ENCODE data around the gene GPD1L. TPM values are rescaled to one million over a fixed set of nuclear protein-coding genes. Genes with fewer than 3 reads are reported as not detected.

GPD1L gene
- polyA plus RNA-seq, 1 experiment = 6.0 TPM

DNA sequence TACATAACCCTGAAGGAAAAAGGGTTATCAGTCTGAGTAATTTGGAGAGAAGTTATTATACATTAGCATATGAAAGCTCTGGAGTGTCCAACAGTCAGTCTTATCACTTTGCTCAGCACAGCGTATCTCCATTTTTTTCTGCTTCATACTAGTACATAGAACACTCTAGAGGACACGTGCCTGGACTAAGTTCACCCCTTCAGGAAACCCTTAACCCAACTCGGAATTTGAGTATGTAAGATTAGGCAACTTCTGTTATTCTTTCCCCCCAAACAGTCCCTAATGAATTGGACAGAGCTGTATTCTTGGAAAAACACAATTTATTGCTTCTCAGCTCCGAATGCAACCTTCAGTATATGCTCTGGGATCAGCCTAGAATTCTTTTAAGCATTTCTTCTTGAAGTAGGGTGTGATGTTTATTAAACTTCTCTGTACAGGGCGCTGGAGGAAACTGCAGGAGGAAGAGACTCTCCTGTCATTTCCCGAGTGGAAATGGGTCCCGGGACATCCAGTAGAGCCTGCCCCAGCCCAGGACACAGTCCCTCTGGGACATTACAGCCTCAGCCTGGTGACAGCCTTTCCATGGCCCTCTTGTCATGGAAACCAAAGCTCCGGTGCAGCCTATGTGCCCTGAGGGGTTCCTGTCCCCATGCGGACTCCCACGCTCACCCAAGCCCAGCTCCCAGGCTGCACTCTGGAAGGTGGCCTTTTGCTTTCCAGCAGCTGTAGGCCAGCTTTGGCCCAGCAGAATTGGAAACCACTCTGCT lies 94.8 kb downstream of the GPD1L start:
- TF ChIP-seq, protein P1, sequence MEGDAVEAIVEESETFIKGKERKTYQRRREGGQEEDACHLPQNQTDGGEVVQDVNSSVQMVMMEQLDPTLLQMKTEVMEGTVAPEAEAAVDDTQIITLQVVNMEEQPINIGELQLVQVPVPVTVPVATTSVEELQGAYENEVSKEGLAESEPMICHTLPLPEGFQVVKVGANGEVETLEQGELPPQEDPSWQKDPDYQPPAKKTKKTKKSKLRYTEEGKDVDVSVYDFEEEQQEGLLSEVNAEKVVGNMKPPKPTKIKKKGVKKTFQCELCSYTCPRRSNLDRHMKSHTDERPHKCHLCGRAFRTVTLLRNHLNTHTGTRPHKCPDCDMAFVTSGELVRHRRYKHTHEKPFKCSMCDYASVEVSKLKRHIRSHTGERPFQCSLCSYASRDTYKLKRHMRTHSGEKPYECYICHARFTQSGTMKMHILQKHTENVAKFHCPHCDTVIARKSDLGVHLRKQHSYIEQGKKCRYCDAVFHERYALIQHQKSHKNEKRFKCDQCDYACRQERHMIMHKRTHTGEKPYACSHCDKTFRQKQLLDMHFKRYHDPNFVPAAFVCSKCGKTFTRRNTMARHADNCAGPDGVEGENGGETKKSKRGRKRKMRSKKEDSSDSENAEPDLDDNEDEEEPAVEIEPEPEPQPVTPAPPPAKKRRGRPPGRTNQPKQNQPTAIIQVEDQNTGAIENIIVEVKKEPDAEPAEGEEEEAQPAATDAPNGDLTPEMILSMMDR (IDR thresholded peaks at IDR 0.05; ENCODE audit: low read depth, low read length) = no peak
- Histone ChIP-seq H3K9me3 (ENCODE audit: control insufficient read depth, insufficient read depth, low read length) (no peaks in the 10 kb centered on the region), H3K27me3 (ENCODE audit: control insufficient read depth, insufficient read depth, low read length) (peaks cover 14% of the 10 kb centered on the region), H3K4me3 (ENCODE audit: low read depth, low read length) (no peak overlapping the region), H3K27ac (ENCODE audit: low read depth, low read length) (no peak overlapping the region)
- DNase-seq (ENCODE audit: low read depth, low spot score) = no peak
- ChIA-PET CTCF (no interaction called here), POLR2A (no interaction called here)

DNA sequence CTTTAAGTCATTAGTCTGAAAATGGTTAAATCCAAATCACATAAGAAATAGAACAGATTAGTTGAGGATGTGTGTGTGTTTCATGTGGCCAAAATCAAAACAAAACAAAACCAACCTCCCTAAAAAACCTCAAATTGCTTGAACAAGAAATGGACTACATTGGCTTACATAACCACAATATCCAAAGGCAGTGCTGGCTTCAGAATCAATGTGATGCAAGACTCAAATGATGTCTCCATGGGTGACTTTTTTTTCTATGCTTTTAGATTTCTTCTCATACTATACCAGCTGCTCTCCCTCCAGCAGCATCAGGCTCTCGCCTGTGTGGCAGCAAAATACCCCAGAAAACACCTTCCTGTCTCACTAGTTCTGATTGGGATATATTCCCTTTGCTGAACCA lies 96.1 kb downstream of the GPD1L start:
- H3K4me3 ChIP-seq (ENCODE audit: low read depth, low read length) = no peak overlapping the region
- H3K27me3 ChIP-seq (ENCODE audit: control insufficient read depth, insufficient read depth, low read length) = peaks cover 14% of the 10 kb centered on the region
- no peak overlapping the region for H3K27ac ChIP-seq (ENCODE audit: low read depth, low read length)
- H3K9me3 ChIP-seq (ENCODE audit: control insufficient read depth, insufficient read depth, low read length) = no peaks in the 10 kb centered on the region
- DNase-seq (ENCODE audit: low read depth, low spot score) = no peak
- ChIA-PET CTCF (interaction anchor here (1.0 kb wide), 1 partner anchor 29 kb away, joined by 3 read pairs; no protein-coding TSS in a partner anchor), POLR2A (no interaction called here)
- TF ChIP-seq, protein P1 (IDR thresholded peaks at IDR 0.05; ENCODE audit: low read depth, low read length) = no peak

DNA sequence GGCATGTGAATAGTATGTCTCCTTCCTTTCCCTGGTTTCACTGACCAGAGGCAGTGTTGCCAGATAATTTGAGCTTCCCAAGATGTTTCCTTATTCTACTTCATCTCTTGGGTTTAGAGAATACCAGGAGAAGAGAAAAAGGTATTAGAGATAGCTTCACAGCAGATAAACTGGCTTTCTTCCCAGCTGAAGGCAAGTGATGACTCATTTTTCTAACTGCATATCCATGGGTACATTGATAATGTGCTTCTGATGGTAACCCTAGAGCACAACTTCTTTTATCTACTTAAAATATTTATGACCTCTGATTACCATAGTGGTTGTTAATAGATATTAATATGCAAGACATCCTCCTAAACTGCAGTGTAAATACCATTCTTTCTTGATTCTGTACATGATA lies 97.4 kb downstream of the GPD1L start:
- Histone ChIP-seq H3K9me3 (ENCODE audit: control insufficient read depth, insufficient read depth, low read length) (no peaks in the 10 kb centered on the region), H3K4me3 (ENCODE audit: low read depth, low read length) (no peak overlapping the region), H3K27ac (ENCODE audit: low read depth, low read length) (no peak overlapping the region), H3K27me3 (ENCODE audit: control insufficient read depth, insufficient read depth, low read length) (peaks cover 15% of the 10 kb centered on the region)
- DNase-seq (ENCODE audit: low read depth, low spot score) = no peak
- POLR2A ChIA-PET = no interaction called here
- TF ChIP-seq, protein P1 (IDR thresholded peaks at IDR 0.05; ENCODE audit: low read depth, low read length) = no peak
- CTCF ChIA-PET = no interaction called here

DNA sequence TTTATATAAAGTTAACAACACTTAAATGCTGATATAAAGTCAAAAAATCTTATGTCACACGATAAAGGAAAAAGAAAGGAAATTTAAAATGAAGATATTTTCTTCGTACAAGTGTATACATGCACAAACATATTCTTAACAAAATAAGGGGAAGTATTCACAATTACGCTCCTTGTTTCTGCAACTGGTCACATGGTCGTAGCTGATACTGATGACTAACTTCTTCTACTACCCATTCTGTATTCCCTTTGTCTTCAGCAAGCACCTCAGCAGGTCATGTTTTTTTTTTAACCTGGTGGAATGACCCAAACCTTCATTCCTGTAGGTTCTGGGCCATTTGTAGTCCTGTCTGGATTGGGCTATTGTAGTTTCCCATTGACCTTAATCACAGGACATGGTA lies 102.0 kb downstream of the GPD1L start:
- POLR2A ChIA-PET = no interaction called here
- no peaks in the 10 kb centered on the region for H3K9me3 ChIP-seq (ENCODE audit: control insufficient read depth, insufficient read depth, low read length)

DNA sequence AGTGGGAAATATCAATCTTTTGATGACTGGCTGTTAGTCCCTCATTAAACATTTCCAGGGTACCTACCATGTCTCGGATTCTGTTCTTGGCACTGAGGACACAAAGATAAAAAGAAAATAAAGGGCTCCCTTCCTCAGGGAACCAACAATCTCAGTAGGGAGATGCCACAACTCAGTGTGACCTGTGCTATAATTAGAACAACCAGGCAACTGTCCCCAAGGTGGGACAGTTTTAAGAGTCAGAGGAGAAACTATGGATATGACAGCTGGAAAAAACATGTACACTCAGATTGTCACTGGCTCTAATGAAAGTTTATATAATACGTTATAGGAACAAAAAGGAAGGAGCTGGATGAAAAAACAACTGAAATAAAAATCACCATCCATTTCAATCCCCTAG lies 108.8 kb downstream of the GPD1L start:
- TF ChIP-seq, protein P1 (IDR thresholded peaks at IDR 0.05; ENCODE audit: low read depth, low read length) = no peak
- Histone ChIP-seq H3K27me3 (ENCODE audit: control insufficient read depth, insufficient read depth, low read length) (peaks cover 10% of the 10 kb centered on the region), H3K9me3 (ENCODE audit: control insufficient read depth, insufficient read depth, low read length) (no peaks in the 10 kb centered on the region), H3K27ac (ENCODE audit: low read depth, low read length) (no peak overlapping the region), H3K4me3 (ENCODE audit: low read depth, low read length) (no peak overlapping the region)
- ChIA-PET POLR2A (no interaction called here), CTCF (no interaction called here)
- DNase-seq (ENCODE audit: low read depth, low spot score) = no peak

More for the DNA sequence above, 102.0 kb downstream of the GPD1L start:
- Histone ChIP-seq H3K4me3 (ENCODE audit: low read depth, low read length) (no peak overlapping the region), H3K27ac (ENCODE audit: low read depth, low read length) (no peak overlapping the region), H3K27me3 (ENCODE audit: control insufficient read depth, insufficient read depth, low read length) (peaks cover 2% of the 10 kb centered on the region)
- no peak for DNase-seq (ENCODE audit: low read depth, low spot score)
- TF ChIP-seq, protein P1 (IDR thresholded peaks at IDR 0.05; ENCODE audit: low read depth, low read length) = no peak
- CTCF ChIA-PET = no interaction called here
